HepG2 (cell line): Measurements from ENCODE around the gene CCT3. TPM values are rescaled to one million over a fixed set of nuclear protein-coding genes. Genes with fewer than 3 reads are reported as not detected.

Experiments used
- ASH2L ChIP-seq: fragments of 300-600, 200-600 bp; sonication (generic); IDR thresholded peaks from 2 replicates; pipeline ENCODE4 v1.7.0; 2017; ENCODE audit warnings: low read depth, mild to moderate bottlenecking, moderate library complexity, mixed read lengths, low read length; ENCODE audit not compliant: insufficient read length
- DR1 ChIP-seq: sonication (generic); formaldehyde crosslinking; IDR thresholded peaks from 2 replicates; pipeline ENCODE4 v1.8.0; 2021; ENCODE audit warnings: mild to moderate bottlenecking, missing genetic modification reagents, inconsistent platforms
- GTF3A ChIP-seq: sonication (generic); formaldehyde crosslinking; conservative IDR thresholded peaks from 2 replicates; pipeline ENCODE4 v1.4.0; 2020; ENCODE audit warnings: mild to moderate bottlenecking, missing genetic modification reagents
- HDAC1 ChIP-seq: sonication (generic); formaldehyde crosslinking; IDR thresholded peaks from 2 replicates; pipeline ENCODE4 v1.5.1; 2020; ENCODE audit warnings: mild to moderate bottlenecking, missing genetic modification reagents
- HNRNPL ChIP-seq: fragments of 200-400 bp; formaldehyde crosslinking; IDR thresholded peaks from 2 replicates; pipeline ENCODE4 v1.6.1; 2017; ENCODE audit warnings: mild to moderate bottlenecking, low read depth, low read length
- JUN ChIP-seq: sonication (generic); formaldehyde crosslinking; IDR thresholded peaks from 2 replicates; pipeline ENCODE4 v1.4.0; 2020; ENCODE audit warnings: mild to moderate bottlenecking, missing genetic modification reagents
- KLF16 ChIP-seq, 2 experiments: sonication (generic) in 1 of 2; formaldehyde crosslinking in 1 of 2; IDR thresholded peaks; 2 replicates each; pipeline versions ENCODE4 v1.6.1 to v1.8.0; 2016 to 2023; ENCODE audit warnings: missing genetic modification reagents in 2 of 2, missing compliant biosample characterization in 1 of 2
- NFE2L2 ChIP-seq: fragments of 150-350 bp; IDR thresholded peaks from 2 replicates; pipeline ENCODE4 v1.6.1; 2014; ENCODE audit warnings: low read length
- NRL ChIP-seq: sonication (generic); formaldehyde crosslinking; IDR thresholded peaks from 2 replicates; pipeline ENCODE4 v1.5.0; 2020; ENCODE audit warnings: missing genetic modification reagents, mild to moderate bottlenecking, moderate library complexity, borderline replicate concordance
- TARDBP ChIP-seq: sonication (generic); formaldehyde crosslinking; IDR thresholded peaks from 2 replicates; pipeline ENCODE4 v1.8.0; 2022; ENCODE audit warnings: mild to moderate bottlenecking, missing genetic modification reagents
- TGIF2 ChIP-seq: IDR thresholded peaks from 2 replicates; pipeline ENCODE4 v1.6.1; 2016; ENCODE audit warnings: control low read depth, missing compliant biosample characterization
- ZNF724P ChIP-seq: sonication (generic); formaldehyde crosslinking; IDR thresholded peaks from 2 replicates; pipeline ENCODE4 v1.8.0; 2022; ENCODE audit warnings: missing genetic modification reagents, borderline replicate concordance
- ZSCAN9 ChIP-seq: IDR thresholded peaks from 2 replicates; pipeline ENCODE4 v1.6.1; 2016; ENCODE audit warnings: borderline replicate concordance
- polyA plus RNA-seq, 8 experiments: library from polyadenylated mRNA; depleted of rRNA in 3 of 8; stranded (reverse) in 7 of 8; unstranded in 1 of 8; fragments of >200 nt; fragmentation: Illumina TruSeq in 4 of 8; extraction: Trizol in 4 of 8; gene quantifications; 2 replicates each; pipeline versions ENCODE4 v1.2.1 to v1.2.3, GENCODE V29; 2011 to 2016; ENCODE audit warnings: low read depth in 4 of 8, missing spikeins in 1 of 8, mixed read lengths in 1 of 8; ENCODE audit not compliant: insufficient read depth in 1 of 8
- total RNA-seq, 5 experiments: library from RNA; depleted of rRNA; stranded (reverse); fragments of >200 nt; fragmentation: Illumina TruSeq; extraction: Trizol; gene quantifications; 2 replicates each; pipeline ENCODE4 v1.2.3, GENCODE V29; 2016; ENCODE audit warnings: low read depth in 1 of 5
- TF ChIP-seq, protein P1 (sequence below): sonication (generic); formaldehyde crosslinking; IDR thresholded peaks from 2 replicates; pipeline ENCODE4 v1.5.0; 2020; ENCODE audit warnings: mild to moderate bottlenecking, missing genetic modification reagents, moderate library complexity
- TF ChIP-seq, protein P2 (sequence below): sonication (generic); formaldehyde crosslinking; conservative IDR thresholded peaks from 2 replicates; pipeline ENCODE4 v1.4.0; 2020; ENCODE audit warnings: missing genetic modification reagents
- TF ChIP-seq, protein P3 (sequence below): sonication (generic); formaldehyde crosslinking; IDR thresholded peaks from 2 replicates; pipeline ENCODE4 v1.5.1; 2020; ENCODE audit warnings: mild to moderate bottlenecking, missing genetic modification reagents, moderate library complexity
- TF ChIP-seq, protein P4 (sequence below): sonication (generic); formaldehyde crosslinking; IDR thresholded peaks from 2 replicates; pipeline ENCODE4 v1.8.1; 2022; ENCODE audit warnings: low read depth, mild to moderate bottlenecking, missing genetic modification reagents
- TF ChIP-seq, protein P5 (sequence below): sonication (generic); formaldehyde crosslinking; IDR thresholded peaks from 2 replicates; pipeline ENCODE4 v1.8.0; 2022; ENCODE audit warnings: missing genetic modification reagents, mild to moderate bottlenecking, inconsistent platforms, borderline replicate concordance

Gene CCT3
- total and polyA plus RNA-seq, 2 of the 13 experiments (the other 11 are each of a cell fraction or from before 2014, with no cell fraction given) = 319 to 615 TPM

DNA sequence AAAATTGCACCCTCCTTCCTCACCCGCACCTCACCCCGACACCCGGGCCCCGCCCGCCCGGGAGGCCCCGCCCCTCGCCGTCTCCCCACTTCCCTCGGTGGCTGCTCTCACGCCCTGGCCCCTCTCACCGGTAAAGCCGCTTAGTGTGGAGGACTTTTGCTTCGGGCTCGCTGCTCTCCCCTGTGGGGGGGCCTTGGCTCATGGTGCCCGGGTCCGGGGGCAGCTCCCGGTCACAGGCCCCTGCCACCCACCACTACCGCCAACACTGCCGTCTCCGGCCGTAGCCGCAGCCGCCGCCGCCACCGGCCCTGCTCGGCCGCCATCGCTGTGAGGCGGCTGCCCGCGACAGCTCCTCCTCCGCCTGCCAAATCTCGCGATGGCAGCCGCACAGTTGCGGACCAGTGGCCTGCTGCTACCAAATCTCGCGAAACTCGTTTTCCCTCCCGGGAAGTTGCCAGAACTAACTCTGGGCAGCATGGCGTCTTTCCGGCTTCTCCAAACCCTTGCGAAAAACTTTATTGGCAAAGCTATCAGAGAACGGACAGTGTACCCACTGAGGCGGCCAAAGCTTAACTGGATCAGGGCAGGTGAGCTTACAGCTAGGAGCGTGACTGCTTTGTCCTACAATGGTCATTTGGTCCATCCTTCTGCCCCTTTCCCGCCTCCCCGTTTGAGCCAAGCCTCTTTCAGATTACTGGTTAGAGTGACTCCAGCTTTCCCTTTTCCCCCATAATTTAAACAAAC is 55.4 kb downstream of the CCT3 start, which contains the start of gene SMG5 (continued):
- TF ChIP-seq GTF3A (CRISPR knock-in tag) (peak; percentile 71; the same call in 1 of the 2 replicates), ZSCAN9 (CRISPR knock-in tag) (peak; percentile 76; the same call in 1 of the 2 replicates), JUN (no peak), TARDBP (CRISPR knock-in tag) (peak; percentile 70), HDAC1 (peak; percentile 88), DR1 (peak; percentile 61), TGIF2 (CRISPR knock-in tag) (peak; percentile 86), HNRNPL (no peak), ZNF724P (no peak; the same call in 1 of the 2 replicates), ASH2L (peak; percentile 87), KLF16 (CRISPR knock-in tag; IDR thresholded peaks at IDR 0.05) (peak in 1 of 2 experiments; percentile 94; a peak in 2 of 4 replicates), NFE2L2 (no peak), NRL (CRISPR knock-in tag) (peak; percentile 90)
- TF ChIP-seq, protein P1, sequence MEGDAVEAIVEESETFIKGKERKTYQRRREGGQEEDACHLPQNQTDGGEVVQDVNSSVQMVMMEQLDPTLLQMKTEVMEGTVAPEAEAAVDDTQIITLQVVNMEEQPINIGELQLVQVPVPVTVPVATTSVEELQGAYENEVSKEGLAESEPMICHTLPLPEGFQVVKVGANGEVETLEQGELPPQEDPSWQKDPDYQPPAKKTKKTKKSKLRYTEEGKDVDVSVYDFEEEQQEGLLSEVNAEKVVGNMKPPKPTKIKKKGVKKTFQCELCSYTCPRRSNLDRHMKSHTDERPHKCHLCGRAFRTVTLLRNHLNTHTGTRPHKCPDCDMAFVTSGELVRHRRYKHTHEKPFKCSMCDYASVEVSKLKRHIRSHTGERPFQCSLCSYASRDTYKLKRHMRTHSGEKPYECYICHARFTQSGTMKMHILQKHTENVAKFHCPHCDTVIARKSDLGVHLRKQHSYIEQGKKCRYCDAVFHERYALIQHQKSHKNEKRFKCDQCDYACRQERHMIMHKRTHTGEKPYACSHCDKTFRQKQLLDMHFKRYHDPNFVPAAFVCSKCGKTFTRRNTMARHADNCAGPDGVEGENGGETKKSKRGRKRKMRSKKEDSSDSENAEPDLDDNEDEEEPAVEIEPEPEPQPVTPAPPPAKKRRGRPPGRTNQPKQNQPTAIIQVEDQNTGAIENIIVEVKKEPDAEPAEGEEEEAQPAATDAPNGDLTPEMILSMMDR (CRISPR knock-in tag) = no peak
- TF ChIP-seq, protein P2, sequence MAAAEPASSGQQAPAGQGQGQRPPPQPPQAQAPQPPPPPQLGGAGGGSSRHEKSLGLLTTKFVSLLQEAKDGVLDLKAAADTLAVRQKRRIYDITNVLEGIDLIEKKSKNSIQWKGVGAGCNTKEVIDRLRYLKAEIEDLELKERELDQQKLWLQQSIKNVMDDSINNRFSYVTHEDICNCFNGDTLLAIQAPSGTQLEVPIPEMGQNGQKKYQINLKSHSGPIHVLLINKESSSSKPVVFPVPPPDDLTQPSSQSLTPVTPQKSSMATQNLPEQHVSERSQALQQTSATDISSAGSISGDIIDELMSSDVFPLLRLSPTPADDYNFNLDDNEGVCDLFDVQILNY (CRISPR knock-in tag) = peak; percentile 67
- TF ChIP-seq, protein P3, sequence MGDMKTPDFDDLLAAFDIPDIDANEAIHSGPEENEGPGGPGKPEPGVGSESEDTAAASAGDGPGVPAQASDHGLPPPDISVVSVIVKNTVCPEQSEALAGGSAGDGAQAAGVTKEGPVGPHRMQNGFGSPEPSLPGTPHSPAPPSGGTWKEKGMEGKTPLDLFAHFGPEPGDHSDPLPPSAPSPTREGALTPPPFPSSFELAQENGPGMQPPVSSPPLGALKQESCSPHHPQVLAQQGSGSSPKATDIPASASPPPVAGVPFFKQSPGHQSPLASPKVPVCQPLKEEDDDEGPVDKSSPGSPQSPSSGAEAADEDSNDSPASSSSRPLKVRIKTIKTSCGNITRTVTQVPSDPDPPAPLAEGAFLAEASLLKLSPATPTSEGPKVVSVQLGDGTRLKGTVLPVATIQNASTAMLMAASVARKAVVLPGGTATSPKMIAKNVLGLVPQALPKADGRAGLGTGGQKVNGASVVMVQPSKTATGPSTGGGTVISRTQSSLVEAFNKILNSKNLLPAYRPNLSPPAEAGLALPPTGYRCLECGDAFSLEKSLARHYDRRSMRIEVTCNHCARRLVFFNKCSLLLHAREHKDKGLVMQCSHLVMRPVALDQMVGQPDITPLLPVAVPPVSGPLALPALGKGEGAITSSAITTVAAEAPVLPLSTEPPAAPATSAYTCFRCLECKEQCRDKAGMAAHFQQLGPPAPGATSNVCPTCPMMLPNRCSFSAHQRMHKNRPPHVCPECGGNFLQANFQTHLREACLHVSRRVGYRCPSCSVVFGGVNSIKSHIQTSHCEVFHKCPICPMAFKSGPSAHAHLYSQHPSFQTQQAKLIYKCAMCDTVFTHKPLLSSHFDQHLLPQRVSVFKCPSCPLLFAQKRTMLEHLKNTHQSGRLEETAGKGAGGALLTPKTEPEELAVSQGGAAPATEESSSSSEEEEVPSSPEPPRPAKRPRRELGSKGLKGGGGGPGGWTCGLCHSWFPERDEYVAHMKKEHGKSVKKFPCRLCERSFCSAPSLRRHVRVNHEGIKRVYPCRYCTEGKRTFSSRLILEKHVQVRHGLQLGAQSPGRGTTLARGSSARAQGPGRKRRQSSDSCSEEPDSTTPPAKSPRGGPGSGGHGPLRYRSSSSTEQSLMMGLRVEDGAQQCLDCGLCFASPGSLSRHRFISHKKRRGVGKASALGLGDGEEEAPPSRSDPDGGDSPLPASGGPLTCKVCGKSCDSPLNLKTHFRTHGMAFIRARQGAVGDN (CRISPR knock-in tag) = peak; percentile 91
- TF ChIP-seq, protein P4, sequence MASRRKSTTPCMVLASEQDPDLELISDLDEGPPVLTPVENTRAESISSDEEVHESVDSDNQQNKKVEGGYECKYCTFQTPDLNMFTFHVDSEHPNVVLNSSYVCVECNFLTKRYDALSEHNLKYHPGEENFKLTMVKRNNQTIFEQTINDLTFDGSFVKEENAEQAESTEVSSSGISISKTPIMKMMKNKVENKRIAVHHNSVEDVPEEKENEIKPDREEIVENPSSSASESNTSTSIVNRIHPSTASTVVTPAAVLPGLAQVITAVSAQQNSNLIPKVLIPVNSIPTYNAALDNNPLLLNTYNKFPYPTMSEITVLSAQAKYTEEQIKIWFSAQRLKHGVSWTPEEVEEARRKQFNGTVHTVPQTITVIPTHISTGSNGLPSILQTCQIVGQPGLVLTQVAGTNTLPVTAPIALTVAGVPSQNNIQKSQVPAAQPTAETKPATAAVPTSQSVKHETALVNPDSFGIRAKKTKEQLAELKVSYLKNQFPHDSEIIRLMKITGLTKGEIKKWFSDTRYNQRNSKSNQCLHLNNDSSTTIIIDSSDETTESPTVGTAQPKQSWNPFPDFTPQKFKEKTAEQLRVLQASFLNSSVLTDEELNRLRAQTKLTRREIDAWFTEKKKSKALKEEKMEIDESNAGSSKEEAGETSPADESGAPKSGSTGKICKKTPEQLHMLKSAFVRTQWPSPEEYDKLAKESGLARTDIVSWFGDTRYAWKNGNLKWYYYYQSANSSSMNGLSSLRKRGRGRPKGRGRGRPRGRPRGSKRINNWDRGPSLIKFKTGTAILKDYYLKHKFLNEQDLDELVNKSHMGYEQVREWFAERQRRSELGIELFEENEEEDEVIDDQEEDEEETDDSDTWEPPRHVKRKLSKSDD (CRISPR knock-in tag) = peak; percentile 96
- TF ChIP-seq, protein P5, sequence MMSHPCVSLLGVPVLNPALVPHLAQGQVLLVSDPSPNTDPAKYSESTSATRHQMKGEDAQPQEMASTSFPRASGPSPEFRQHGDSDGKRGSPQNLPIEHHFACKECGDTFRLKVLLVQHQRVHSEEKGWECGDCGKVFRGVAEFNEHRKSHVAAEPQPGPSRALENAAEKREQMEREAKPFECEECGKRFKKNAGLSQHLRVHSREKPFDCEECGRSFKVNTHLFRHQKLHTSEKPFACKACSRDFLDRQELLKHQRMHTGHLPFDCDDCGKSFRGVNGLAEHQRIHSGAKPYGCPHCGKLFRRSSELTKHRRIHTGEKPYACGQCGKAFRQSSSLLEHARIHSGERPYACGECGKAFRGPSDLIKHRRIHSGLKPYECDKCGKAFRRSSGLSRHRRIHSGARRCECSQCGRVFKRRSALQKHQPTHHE (CRISPR knock-in tag) = peak; percentile 66; the same call in 1 of the 2 replicates
